GM12891 (cell line): ENCODE results near the gene ZNF664.

Experiments used
- POLR2AphosphoS5 ChIP-seq: IDR thresholded peaks from 2 replicates; pipeline ENCODE4 v1.6.1; 2011; ENCODE audit warnings: low read depth, low read length, control low read depth
- TAF1 ChIP-seq: IDR thresholded peaks from 2 replicates; pipeline ENCODE4 v1.6.1; 2011; ENCODE audit warnings: low read depth, low read length, control low read depth

DNA sequence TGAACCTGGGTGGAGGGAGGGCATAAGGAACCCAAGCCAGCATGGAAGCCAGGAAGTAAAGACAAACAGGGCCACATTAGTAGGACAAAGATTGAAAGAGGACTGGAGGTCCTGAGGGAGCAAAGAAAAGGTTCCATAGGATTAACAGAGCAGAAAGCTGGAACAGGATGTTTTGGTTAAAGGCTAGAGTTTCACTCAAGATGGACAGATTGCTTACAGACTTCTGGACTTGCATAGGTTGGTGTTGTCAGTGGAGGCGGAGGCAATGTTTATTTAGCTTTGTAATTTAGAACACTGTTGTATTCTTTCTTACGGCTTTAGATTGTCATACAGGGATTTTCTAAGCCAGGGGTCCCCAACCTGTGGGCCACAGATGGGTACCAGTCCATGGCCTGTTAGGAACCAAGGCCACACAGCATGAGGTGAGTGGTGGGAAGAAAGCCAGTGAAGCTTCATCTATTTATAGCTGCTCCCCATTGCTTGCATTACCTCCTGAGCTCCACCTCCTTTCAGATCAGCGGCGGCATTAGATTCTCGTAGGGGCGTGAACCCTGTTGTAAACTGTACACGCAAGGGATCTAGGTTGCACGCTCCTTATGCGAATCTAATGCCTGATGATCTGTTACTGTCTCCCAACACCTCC is 31.3 kb downstream of the ZNF664 start:
- no peak for TF ChIP-seq POLR2AphosphoS5
- no peak for TF ChIP-seq TAF1
